MM.1S (cell line): Measurements from ENCODE around the gene FETUB.

Source experiments
- DNase-seq: peaks from one replicate; pipeline ENCODE4 v3.0.0-alpha.2; 2015
- H2AFZ ChIP-seq: fragments of 300-600 bp; sonication (generic); 2 replicates; pipeline ENCODE4 v1.6.0; 2016; ENCODE audit warnings: antibody characterized with exemption, low read length
- H3F3A ChIP-seq: fragments of 300-600 bp; sonication (generic); 2 replicates; pipeline ENCODE4 v1.6.1; 2016; ENCODE audit warnings: mild to moderate bottlenecking, antibody characterized with exemption, low read length, moderate library complexity, mixed read lengths; ENCODE audit not compliant: insufficient read depth
- H3K27ac ChIP-seq: fragments of 300-600 bp; sonication (generic); 2 replicates; pipeline ENCODE4 v1.5.1; 2016; ENCODE audit warnings: mild to moderate bottlenecking, low read length
- H3K27me3 ChIP-seq: fragments of 300-600 bp; sonication (generic); replicated peaks from 2 replicates; pipeline ENCODE4 v1.6.0; 2016; ENCODE audit warnings: low read length; ENCODE audit not compliant: insufficient read depth
- H3K36me3 ChIP-seq: fragments of 300-600 bp; sonication (generic); replicated peaks from 2 replicates; pipeline ENCODE4 v1.6.1; 2016; ENCODE audit warnings: mild to moderate bottlenecking, low read length, mixed read lengths; ENCODE audit not compliant: insufficient read depth
- H3K4me1 ChIP-seq: fragments of 300-600 bp; sonication (generic); 2 replicates; pipeline ENCODE4 v1.6.1; 2016; ENCODE audit warnings: low read length, mixed read lengths
- H3K4me2 ChIP-seq: fragments of 300-600 bp; sonication (generic); 2 replicates; pipeline ENCODE4 v1.6.0; 2016; ENCODE audit warnings: low read depth, low read length
- H3K4me3 ChIP-seq: fragments of 300-600 bp; sonication (generic); 2 replicates; pipeline ENCODE4 v1.5.1; 2016; ENCODE audit warnings: low read length, mixed read lengths
- H3K79me2 ChIP-seq: fragments of 300-600 bp; sonication (generic); 2 replicates; pipeline ENCODE4 v1.6.1; 2016; ENCODE audit warnings: mixed run types, low read length, mixed read lengths
- H3K9ac ChIP-seq: fragments of 300-600 bp; sonication (generic); 2 replicates; pipeline ENCODE4 v1.6.1; 2016; ENCODE audit warnings: low read length, mixed read lengths
- H3K9me2 ChIP-seq: fragments of 300-600 bp; sonication (generic); replicated peaks from 2 replicates; pipeline ENCODE4 v1.6.1; 2016; ENCODE audit warnings: mild to moderate bottlenecking, low read length, mixed read lengths; ENCODE audit not compliant: insufficient read depth
- H3K9me3 ChIP-seq: fragments of 300-600 bp; sonication (generic); replicated peaks from 2 replicates; pipeline ENCODE4 v1.6.1; 2016; ENCODE audit warnings: mild to moderate bottlenecking, low read length, mixed read lengths; ENCODE audit not compliant: insufficient read depth
- H4K20me1 ChIP-seq: fragments of 300-600 bp; sonication (generic); 2 replicates; pipeline ENCODE4 v1.6.1; 2016; ENCODE audit warnings: mild to moderate bottlenecking, low read length, moderate library complexity, mixed read lengths; ENCODE audit not compliant: insufficient read depth
- CTCF ChIP-seq: fragments of 300-600 bp; sonication (generic); IDR thresholded peaks from 2 replicates; pipeline ENCODE4 v1.5.1; 2016; ENCODE audit warnings: antibody characterized with exemption, low read length, mixed read lengths
- EZH2 ChIP-seq: fragments of 300-600 bp; sonication (generic); optimal IDR thresholded peaks from 2 replicates; pipeline ENCODE3; 2017; ENCODE audit warnings: low read depth, mild to moderate bottlenecking, antibody characterized with exemption, low read length, mixed read lengths
- EZH2phosphoT487 ChIP-seq: fragments of 300-600 bp; sonication (generic); IDR thresholded peaks from 2 replicates; pipeline ENCODE4 v1.6.1; 2018; ENCODE audit warnings: antibody characterized with exemption, low read length

FETUB gene

GRCh38 chr3:186651678-186652215 is 11.5 kb downstream of the FETUB start:
- H3K27ac ChIP-seq: no peak overlapping the region
- H3K36me3 ChIP-seq: no peaks in the 10 kb centered on the region
- no peak overlapping the region for H3K4me3 ChIP-seq
- H3K27me3 ChIP-seq: no peaks in the 10 kb centered on the region
- H3K9ac ChIP-seq: no peak overlapping the region
- H2AFZ ChIP-seq: no peak overlapping the region
- no peaks in the 10 kb centered on the region; the same call in 1 of the 2 replicates for H3K9me3 ChIP-seq
- peaks cover 3% of the 10 kb centered on the region; the same call in 1 of the 2 replicates for H3F3A ChIP-seq
- no peaks in the 10 kb centered on the region for H3K79me2 ChIP-seq
- no peaks in the 10 kb centered on the region for H4K20me1 ChIP-seq
- no peak overlapping the region for H3K4me2 ChIP-seq
- no peak for TF ChIP-seq CTCF
- no peak for TF ChIP-seq EZH2
- no peak for TF ChIP-seq EZH2phosphoT487
- no peaks in the 10 kb centered on the region for H3K9me2 ChIP-seq
- peaks cover 19% of the 10 kb centered on the region for H3K4me1 ChIP-seq
- no peak for DNase-seq

- Histone ChIP-seq H4K20me1 (no peaks in the 10 kb centered on the region), H2AFZ (no peak overlapping the region), H3K4me1 (peaks cover 8% of the 10 kb centered on the region), H3F3A (no peaks in the 10 kb centered on the region), H3K27me3 (no peaks in the 10 kb centered on the region), H3K4me2 (no peak overlapping the region), H3K9me3 (no peaks in the 10 kb centered on the region; the same call in 1 of the 2 replicates), H3K36me3 (no peaks in the 10 kb centered on the region), H3K4me3 (no peak overlapping the region), H3K27ac (no peak overlapping the region), H3K9me2 (no peaks in the 10 kb centered on the region), H3K79me2 (no peaks in the 10 kb centered on the region), H3K9ac (no peak overlapping the region)
- no peak for DNase-seq
- TF ChIP-seq CTCF: no peak
- TF ChIP-seq EZH2phosphoT487: no peak
- TF ChIP-seq EZH2: no peak
Measured at GRCh38 chr3:186653080-186653707, 13.0 kb downstream of the FETUB start.

GRCh38 chr3:186653984-186654383 is 13.8 kb downstream of the FETUB start:
- Histone ChIP-seq H3K27me3 (no peaks in the 10 kb centered on the region), H3K4me2 (no peak overlapping the region), H3K9ac (no peak overlapping the region), H4K20me1 (no peaks in the 10 kb centered on the region), H3F3A (no peaks in the 10 kb centered on the region), H2AFZ (no peak overlapping the region), H3K27ac (no peak overlapping the region), H3K4me1 (0 out of 2 replicates have a peak, but pooled peaks cover 2% of the 10 kb centered on the region), H3K4me3 (no peak overlapping the region), H3K36me3 (no peaks in the 10 kb centered on the region), H3K9me2 (no peaks in the 10 kb centered on the region), H3K9me3 (no peaks in the 10 kb centered on the region), H3K79me2 (no peaks in the 10 kb centered on the region)
- DNase-seq: no peak
- TF ChIP-seq EZH2 (no peak), CTCF (no peak), EZH2phosphoT487 (no peak)
